Stomach smooth muscle (tissue), 2 donors: ENCODE measurements around the gene POLE3.
A peak's percentile ranks its signal among the peaks of the same experiment; 100 is the strongest.
"Not testable (repeated sequence)": the region's sequence is repeated elsewhere in the genome, so short reads cannot be mapped to it uniquely, and the experiment has no call there.

Experiments used
- H3K27ac ChIP-seq: one replicate; pipeline ENCODE4 v1.7.0; 2013; ENCODE audit warnings: mild to moderate bottlenecking, low read length, inconsistent platforms
- H3K27me3 ChIP-seq, 2 donors: one replicate each; pipeline ENCODE4 v1.7.0; 2013; ENCODE audit warnings: low read length in 2 of 2; ENCODE audit not compliant: insufficient read depth in 2 of 2, control insufficient read depth in 1 of 2
- H3K36me3 ChIP-seq, 2 donors: one replicate each; pipeline ENCODE4 v1.7.0; 2013; ENCODE audit warnings: low read length in 2 of 2; ENCODE audit not compliant: control insufficient read depth in 2 of 2, insufficient read depth in 2 of 2
- H3K4me1 ChIP-seq: one replicate; pipeline ENCODE4 v1.7.0; 2013; ENCODE audit warnings: low read length; ENCODE audit not compliant: control insufficient read depth, insufficient read depth
- H3K4me3 ChIP-seq, 2 donors: one replicate each; pipeline ENCODE4 v1.7.0; 2013; ENCODE audit warnings: low read length in 2 of 2
- H3K9ac ChIP-seq, 2 donors: one replicate each; pipeline ENCODE4 v1.7.0; 2013; ENCODE audit warnings: low read length in 2 of 2, mild to moderate bottlenecking in 1 of 2
- H3K9me3 ChIP-seq, 2 donors: one replicate each; pipeline ENCODE4 v1.7.0; 2013; ENCODE audit warnings: low read length in 2 of 2; ENCODE audit not compliant: control insufficient read depth in 2 of 2
- donor health status: healthy.
- donor health status: Pancreatic carcinoma.

The POLE3 gene

DNA sequence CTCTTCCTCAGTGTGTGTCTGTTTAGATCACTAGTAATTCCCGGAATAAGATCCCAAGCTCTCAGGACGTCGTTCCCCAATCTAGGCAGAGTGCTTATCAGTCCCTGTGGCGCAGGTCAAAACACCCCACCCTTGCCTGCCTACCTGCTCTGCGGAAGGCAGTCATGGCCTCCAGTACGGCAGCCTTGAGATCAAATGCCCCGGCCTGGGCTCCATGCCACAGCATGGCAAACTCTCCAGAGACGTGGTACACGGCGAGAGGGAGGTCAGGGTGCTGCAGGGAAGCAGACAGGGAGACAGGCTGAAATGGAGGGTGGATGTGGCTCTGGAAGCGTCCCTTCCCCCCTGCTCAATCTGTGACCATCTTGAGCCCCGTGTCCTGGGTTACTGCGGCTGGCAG, 21.6 kb downstream of the POLE3 start:
- Histone ChIP-seq H3K9me3 (no peaks in the 10 kb centered on the region), H3K27me3 (no peaks in the 10 kb centered on the region), H3K4me1 (no peaks in the 10 kb centered on the region), H3K4me3 (no peak overlapping the region), H3K27ac (no peak overlapping the region), H3K36me3 (peaks cover 38 to 48% of the 10 kb centered on the region in 2 donors), H3K9ac (no peak overlapping the region)

DNA sequence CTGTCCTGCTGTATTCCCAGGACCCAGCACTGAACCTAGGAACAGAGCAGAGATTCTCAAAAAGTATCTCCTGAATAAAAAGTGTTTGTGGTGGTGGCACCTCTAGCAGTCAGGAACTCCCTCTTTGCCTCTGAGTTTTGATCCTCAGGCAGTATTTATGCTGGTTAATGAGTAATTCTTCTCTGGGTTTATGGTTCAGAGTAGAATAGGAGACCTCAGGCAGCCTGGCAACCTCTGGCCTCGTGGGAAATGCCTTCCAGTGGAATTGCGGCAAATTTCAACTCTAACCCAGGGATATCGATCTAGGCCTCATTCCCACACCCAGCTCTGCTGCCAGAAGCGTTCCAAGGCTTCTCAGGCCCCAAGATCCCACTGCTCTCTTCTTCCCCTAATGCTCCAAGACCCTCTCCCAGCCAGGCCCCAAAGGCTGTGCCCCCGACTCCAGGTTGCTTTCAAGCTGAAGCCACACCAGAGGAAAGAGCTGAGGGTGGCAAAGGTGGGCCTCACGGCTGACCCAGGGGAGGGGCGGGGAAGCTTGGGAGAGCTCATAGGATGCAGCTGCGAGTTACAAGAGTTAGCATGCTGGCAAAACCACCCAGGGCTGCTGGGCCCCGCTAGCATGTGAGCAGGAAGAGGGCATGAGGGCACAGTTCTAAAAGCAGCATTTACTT, 22.8 kb downstream of the POLE3 start:
- H3K4me3 ChIP-seq: no peak overlapping the region

DNA sequence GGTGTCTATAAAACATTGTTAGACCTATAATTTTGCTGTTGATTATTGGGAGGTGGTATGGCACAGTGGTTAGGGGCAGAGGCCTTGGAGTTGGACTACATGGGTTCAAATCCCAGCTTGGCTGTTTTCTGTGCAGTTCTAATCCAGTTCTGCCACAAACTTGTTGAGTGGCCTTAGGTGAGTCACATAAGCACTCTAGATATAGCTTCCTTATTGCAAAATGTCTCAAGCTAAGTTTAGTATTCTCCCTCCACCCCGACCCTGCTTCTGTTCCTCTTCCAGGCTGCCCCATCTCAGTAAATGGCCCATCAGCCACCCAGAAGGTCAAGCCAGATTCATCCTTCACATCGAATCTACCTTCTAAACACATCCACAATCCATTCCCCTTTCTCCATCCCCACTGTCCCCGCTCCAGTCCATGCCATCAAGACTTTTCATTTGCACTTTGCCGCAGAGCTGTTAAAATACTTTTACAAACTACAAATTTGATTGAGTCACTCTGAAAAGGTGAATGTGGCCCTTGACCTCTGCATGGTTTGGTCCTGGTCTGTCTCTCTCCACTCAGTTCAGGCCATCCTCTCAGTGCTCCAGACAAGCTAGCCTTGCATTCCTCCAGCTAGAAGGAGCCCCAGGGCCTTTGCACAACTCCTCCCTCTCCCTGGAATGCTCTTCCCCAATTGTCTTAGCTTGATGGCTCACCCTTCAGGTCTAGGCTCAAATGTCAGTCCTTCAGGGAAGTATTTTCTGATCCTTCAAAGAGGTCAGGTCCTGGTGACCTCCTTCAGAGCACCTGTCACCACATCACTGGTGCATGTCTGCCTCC, 23.7 kb downstream of the POLE3 start:
- H3K9ac ChIP-seq: no peak overlapping the region
- no peak overlapping the region for H3K4me3 ChIP-seq
- H3K27ac ChIP-seq: no peak overlapping the region
- H3K9me3 ChIP-seq: no peaks in the 10 kb centered on the region
- H3K27me3 ChIP-seq: no peaks in the 10 kb centered on the region
- no peaks in the 10 kb centered on the region for H3K4me1 ChIP-seq
- peaks cover 31 to 39% of the 10 kb centered on the region in 2 donors for H3K36me3 ChIP-seq

More for the DNA sequence above, 22.8 kb downstream of the POLE3 start:
- peaks cover 38 to 44% of the 10 kb centered on the region in 2 donors for H3K36me3 ChIP-seq
- H3K9me3 ChIP-seq: no peaks in the 10 kb centered on the region
- H3K9ac ChIP-seq: no peak overlapping the region
- no peaks in the 10 kb centered on the region for H3K27me3 ChIP-seq
- no peak overlapping the region for H3K27ac ChIP-seq
- no peaks in the 10 kb centered on the region for H3K4me1 ChIP-seq

DNA sequence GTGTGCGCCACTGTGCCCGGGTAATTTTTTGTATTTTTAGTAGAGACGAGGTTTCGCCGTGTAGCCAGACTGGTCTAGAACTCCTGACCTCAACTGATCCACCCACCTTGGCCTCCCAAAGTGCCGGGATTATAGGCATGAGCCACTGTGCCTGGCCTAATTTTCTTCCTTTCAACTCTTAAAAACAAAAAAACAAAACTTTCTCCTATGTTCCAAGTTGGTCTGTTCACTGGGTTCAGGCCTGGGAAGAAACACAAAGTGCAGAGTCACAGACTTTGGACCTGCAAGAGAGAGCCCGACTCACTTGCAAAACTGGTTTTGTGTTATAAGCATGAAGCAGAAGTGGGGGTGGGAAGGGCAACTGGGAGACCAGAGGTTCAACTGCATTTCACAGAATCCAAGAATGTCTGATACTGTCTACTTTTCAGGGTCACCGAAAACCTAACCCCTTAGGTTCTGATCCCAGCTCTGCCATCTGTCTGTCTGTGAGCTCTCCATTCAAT, 28.5 kb downstream of the POLE3 start:
- no peaks in the 10 kb centered on the region for H3K27me3 ChIP-seq
- H3K9me3 ChIP-seq: no peaks in the 10 kb centered on the region
- no peak overlapping the region for H3K27ac ChIP-seq
- peaks cover 3% of the 10 kb centered on the region for H3K4me1 ChIP-seq
- H3K4me3 ChIP-seq: no peak overlapping the region
- no peak overlapping the region for H3K9ac ChIP-seq
- H3K36me3 ChIP-seq: peaks cover under 1 to 3% of the 10 kb centered on the region in 2 donors

DNA sequence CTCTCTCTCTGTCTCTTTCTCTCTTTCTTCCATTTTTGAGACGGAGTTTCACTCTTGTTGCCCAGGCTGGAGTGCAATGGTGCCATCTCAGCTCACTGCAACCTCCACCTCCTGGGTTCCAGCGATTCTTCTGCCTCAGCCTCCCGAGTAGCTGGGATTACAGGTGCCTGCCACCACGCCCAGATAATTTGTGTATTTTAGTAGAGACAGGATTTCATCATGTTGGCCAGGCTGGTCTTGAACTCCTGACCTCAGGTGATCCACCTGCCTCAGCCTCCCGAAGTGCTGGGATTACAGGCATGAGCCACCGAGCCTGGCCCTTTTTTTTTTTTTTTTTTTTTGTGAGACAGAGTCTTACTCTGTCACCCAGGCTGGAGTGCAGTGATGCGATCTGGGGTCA, 29.0 kb downstream of the POLE3 start:
- H3K36me3 ChIP-seq, H3K9ac ChIP-seq, H3K27ac ChIP-seq, H3K27me3 ChIP-seq, H3K4me1 ChIP-seq, H3K4me3 ChIP-seq, H3K9me3 ChIP-seq: not testable (repeated sequence)

DNA sequence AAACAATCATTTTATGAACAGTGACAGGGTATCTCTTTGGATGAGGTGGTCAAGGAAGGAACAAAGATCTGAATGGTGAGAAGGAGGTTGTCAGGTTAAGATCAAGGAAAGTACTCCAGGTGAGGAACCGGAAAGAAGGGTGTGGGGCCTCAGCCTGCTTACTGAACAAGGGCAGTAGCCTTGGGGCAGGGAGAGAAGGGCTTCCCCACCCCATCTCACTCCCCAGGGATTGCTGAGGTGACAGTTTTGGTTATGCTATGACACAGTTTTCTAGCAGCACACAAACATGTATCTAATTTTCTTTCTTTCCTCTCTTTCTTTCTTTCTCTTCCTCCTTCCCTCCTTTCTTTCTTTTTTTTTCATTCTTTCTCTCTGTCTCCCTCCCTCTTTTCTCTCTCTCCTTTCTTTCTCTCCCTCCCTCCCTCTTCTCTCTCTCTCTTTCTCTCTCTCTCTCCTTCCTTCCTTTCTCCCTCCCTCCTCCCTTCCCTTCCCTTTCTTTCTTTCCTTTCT, 29.6 kb downstream of the POLE3 start:
- no peak overlapping the region for H3K27ac ChIP-seq

DNA sequence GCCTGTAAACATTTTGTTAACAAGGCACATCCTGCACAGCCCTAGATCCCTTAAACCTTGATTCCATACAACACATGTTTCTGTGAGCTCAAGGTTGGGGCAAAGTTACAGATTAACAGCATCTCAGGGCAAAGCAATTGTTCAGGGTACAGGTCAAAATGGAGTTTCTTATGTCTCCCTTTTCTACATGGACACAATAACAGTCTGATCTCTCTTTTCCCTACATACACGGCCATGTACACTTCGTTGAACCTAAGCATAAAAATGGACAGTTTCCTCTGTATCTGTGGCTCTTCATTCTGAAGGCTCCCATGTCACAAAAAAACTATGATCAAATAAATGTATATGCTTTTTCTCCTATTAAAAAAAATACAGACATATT, 30.7 kb downstream of the POLE3 start:
- H3K36me3 ChIP-seq, H3K27me3 ChIP-seq, H3K9ac ChIP-seq, H3K4me3 ChIP-seq, H3K9me3 ChIP-seq, H3K27ac ChIP-seq: not testable (repeated sequence)
- peaks cover 11% of the 10 kb centered on the region for H3K4me1 ChIP-seq

More for the DNA sequence above, 29.6 kb downstream of the POLE3 start:
- Histone ChIP-seq H3K4me3 (no peak overlapping the region), H3K36me3 (no peaks in the 10 kb centered on the region), H3K9ac (no peak overlapping the region), H3K9me3 (no peaks in the 10 kb centered on the region), H3K4me1 (peaks cover 3% of the 10 kb centered on the region), H3K27me3 (no peaks in the 10 kb centered on the region)

DNA sequence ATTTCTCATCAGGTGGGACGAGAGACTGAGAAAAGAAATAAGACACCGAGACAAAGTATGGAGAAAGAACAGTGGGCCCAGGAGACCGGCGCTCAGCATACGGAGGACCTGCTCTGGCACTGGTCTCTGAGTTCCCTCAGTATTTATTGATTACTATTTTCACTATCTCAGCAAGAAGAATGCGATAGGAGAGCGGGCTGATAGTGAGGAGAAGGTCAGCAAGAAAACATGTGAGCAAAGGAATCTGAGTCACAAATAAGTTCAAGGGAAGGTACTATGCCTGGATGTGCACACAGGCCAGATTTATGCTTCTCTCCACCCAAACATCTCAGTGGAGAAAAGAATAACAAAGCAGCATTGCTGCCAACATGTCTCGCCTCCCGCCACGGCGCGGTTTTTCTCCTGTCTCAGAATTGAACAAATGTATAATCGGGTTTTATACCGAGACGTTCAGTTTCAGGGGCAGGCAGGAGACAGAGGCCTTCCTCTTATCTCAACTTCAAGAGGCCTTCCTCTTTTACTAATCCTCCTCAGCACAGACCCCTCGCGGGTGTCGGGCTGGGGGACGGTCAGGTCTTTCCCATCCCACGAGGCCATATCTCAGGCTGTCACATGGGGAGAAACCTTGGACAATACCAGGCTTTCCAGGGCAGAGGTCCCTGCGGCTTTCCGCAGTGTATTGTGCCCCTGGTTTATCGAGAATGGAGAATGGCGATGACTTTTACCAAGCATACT, 31.2 kb downstream of the POLE3 start:
- H3K4me3 ChIP-seq, H3K27ac ChIP-seq, H3K9ac ChIP-seq, H3K27me3 ChIP-seq, H3K9me3 ChIP-seq, H3K36me3 ChIP-seq: not testable (repeated sequence)
- H3K4me1 ChIP-seq: peaks cover 11% of the 10 kb centered on the region

DNA sequence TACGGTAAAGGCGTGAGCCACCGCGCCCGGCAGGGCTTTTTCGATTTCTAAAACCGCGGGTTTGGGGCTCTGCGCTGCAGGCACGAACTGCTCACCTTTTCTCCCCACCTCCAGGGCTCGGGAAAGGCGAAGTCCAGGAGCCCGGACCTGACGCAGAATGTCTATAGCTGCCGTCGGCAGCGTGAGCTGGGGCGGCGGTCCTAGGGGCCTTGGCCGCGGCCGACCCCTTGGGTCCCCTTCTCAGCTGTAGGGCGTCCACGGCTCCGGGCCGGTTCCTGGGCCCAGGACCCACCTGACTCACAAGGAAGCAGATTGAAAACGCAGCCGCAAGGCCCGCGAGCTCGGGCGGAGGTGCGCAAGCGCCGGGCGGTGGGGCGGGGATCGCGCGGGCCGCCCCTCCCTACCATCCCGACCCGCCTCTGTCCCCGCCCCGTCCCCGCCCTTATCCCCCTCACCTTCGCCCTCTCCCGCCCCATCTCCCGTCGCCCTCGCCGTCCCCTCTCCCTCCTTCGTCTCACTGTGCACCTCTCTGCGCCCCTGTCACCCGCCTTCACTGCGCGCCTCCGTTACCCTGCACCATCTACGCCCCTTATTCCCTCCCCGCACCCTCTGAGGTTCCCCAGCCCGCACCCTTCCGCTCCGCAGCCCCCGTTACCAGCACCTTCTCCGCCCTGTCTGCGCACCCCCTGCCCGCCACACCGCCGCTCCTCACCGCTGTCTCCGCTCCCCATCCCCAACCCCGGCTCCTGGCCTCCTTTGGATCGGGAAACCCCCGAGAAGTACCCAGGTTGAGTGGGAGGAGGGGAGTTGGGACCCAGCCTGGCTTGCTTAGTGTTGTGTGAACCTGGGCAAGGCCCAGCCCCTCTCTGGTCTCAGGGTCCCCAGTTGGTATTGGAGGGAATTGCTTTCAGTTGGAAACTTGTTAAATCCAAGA, 33.6 kb downstream of the POLE3 start, which contains the start of gene HDHD3:
Gene HDHD3, minus strand, starts transcription at position 353 of the 934 bp plus-strand sequence. CDS start 2,632 bp downstream, outside the sequence.
- H3K4me1 ChIP-seq: peaks cover 11% of the 10 kb centered on the region
- H3K9ac ChIP-seq: peak within 1 kb of the TSS; percentile 87 to 92
- no peaks in the 10 kb centered on the region for H3K27me3 ChIP-seq
- no peaks in the 10 kb centered on the region for H3K9me3 ChIP-seq
- peak within 1 kb of the TSS; percentile 84 to 89 for H3K4me3 ChIP-seq
- H3K27ac ChIP-seq: peak within 1 kb of the TSS; percentile 76
- peaks cover 13 to 14% of the 10 kb centered on the region in 2 donors for H3K36me3 ChIP-seq
